ENCODE results near the gene WDR64. TPM values are rescaled to one million over a fixed set of nuclear protein-coding genes. Genes with fewer than 3 reads are reported as not detected.

WDR64 gene
- total RNA-seq, 1 experiment from 2014 or later = not detected

GRCh38 chr1:241779897-241780296 is 127.8 kb downstream of the WDR64 start:
- no peak for DNase-seq
- Histone ChIP-seq H3K4me3 (ENCODE audit: low read depth, low read length) (no peak overlapping the region), H3K4me1 (no peaks in the 10 kb centered on the region), H3K9me3 (no peaks in the 10 kb centered on the region), H3K36me3 (ENCODE audit: control insufficient read depth, insufficient read depth, low read length) (no peaks in the 10 kb centered on the region), H3K27me3 (replicated peaks; ENCODE audit: control insufficient read depth, insufficient read depth, low read length) (no peaks in the 10 kb centered on the region)
- Mint-ChIP-seq H3K36me3 (ENCODE audit: insufficient read depth, unreplicated experiment) (no peaks in the 10 kb centered on the region), H3K9me3 (ENCODE audit: unreplicated experiment) (peaks cover 10% of the 10 kb centered on the region), H3K27me3 (ENCODE audit: insufficient read depth, unreplicated experiment) (peaks cover 11% of the 10 kb centered on the region), H3K4me1 (ENCODE audit: low read depth, unreplicated experiment) (no peaks in the 10 kb centered on the region), H3K4me3 (ENCODE audit: unreplicated experiment) (no peak overlapping the region), H3K27ac (ENCODE audit: unreplicated experiment) (no peak overlapping the region)
- TF ChIP-seq CTCF (IDR thresholded peaks at IDR 0.05; ENCODE audit: insufficient read depth in 1 of 2, low read depth in 1 of 2, low read length in 1 of 2, severe bottlenecking in 1 of 2, unreplicated experiment in 1 of 2) = no peak
- ChIA-PET POLR2A (no interaction called here), CTCF (no interaction called here)
- intact Hi-C loops (cut with micrococcal nuclease; ENCODE audit: unreplicated experiment) = no loop called here
- BruUV-seq (replicated peaks) = no TSS peak

- BruUV-seq (replicated peaks) = no TSS peak
- H3K4me3 ChIP-seq (ENCODE audit: low read depth, low read length) = no peak overlapping the region
- Mint-ChIP-seq H3K27ac (ENCODE audit: unreplicated experiment) (no peak overlapping the region), H3K4me3 (ENCODE audit: unreplicated experiment) (no peak overlapping the region), H3K27me3 (ENCODE audit: insufficient read depth, unreplicated experiment) (peaks cover 11% of the 10 kb centered on the region), H3K4me1 (ENCODE audit: low read depth, unreplicated experiment) (no peaks in the 10 kb centered on the region), H3K36me3 (ENCODE audit: insufficient read depth, unreplicated experiment) (no peaks in the 10 kb centered on the region), H3K9me3 (ENCODE audit: unreplicated experiment) (peaks cover 10% of the 10 kb centered on the region)
- no peak for DNase-seq
- ChIA-PET POLR2A (no interaction called here), CTCF (no interaction called here)
- H3K4me1 ChIP-seq = no peaks in the 10 kb centered on the region
- no peak for TF ChIP-seq CTCF (IDR thresholded peaks at IDR 0.05; ENCODE audit: insufficient read depth in 1 of 2, low read depth in 1 of 2, low read length in 1 of 2, severe bottlenecking in 1 of 2, unreplicated experiment in 1 of 2)
- H3K27me3 ChIP-seq (replicated peaks; ENCODE audit: control insufficient read depth, insufficient read depth, low read length) = no peaks in the 10 kb centered on the region
- H3K36me3 ChIP-seq (ENCODE audit: control insufficient read depth, insufficient read depth, low read length) = no peaks in the 10 kb centered on the region
- H3K9me3 ChIP-seq = no peaks in the 10 kb centered on the region
- intact Hi-C loops (cut with micrococcal nuclease; ENCODE audit: unreplicated experiment) = no loop called here
These were observed 130.3 kb downstream of the WDR64 start for GRCh38 chr1:241782396-241782795.

- H3K4me3 Mint-ChIP-seq (ENCODE audit: unreplicated experiment) = no peak overlapping the region
These were observed 135.6 kb downstream of the WDR64 start for GRCh38 chr1:241787691-241788090.

More at GRCh38 chr1:241787691-241788090, 135.6 kb downstream of the WDR64 start:
- no peaks in the 10 kb centered on the region for H3K9me3 ChIP-seq
- no peaks in the 10 kb centered on the region for H3K27me3 ChIP-seq (replicated peaks; ENCODE audit: control insufficient read depth, insufficient read depth, low read length)
- no peaks in the 10 kb centered on the region for H3K4me1 ChIP-seq
- ChIA-PET CTCF (no interaction called here), POLR2A (no interaction called here)
- no peaks in the 10 kb centered on the region for H3K36me3 Mint-ChIP-seq (ENCODE audit: insufficient read depth, unreplicated experiment)
- no TSS peak for BruUV-seq (replicated peaks)
- no peak overlapping the region for H3K4me3 ChIP-seq (ENCODE audit: low read depth, low read length)
- no peaks in the 10 kb centered on the region for H3K36me3 ChIP-seq (ENCODE audit: control insufficient read depth, insufficient read depth, low read length)
- no peak for TF ChIP-seq CTCF (IDR thresholded peaks at IDR 0.05; ENCODE audit: insufficient read depth in 1 of 2, low read depth in 1 of 2, low read length in 1 of 2, severe bottlenecking in 1 of 2, unreplicated experiment in 1 of 2)
- no peaks in the 10 kb centered on the region for H3K9me3 Mint-ChIP-seq (ENCODE audit: unreplicated experiment)
- H3K4me1 Mint-ChIP-seq (ENCODE audit: low read depth, unreplicated experiment) = no peaks in the 10 kb centered on the region
- H3K27me3 Mint-ChIP-seq (ENCODE audit: insufficient read depth, unreplicated experiment) = peaks cover 8% of the 10 kb centered on the region
- DNase-seq = no peak
- H3K27ac Mint-ChIP-seq (ENCODE audit: unreplicated experiment) = no peak overlapping the region
- intact Hi-C loops (cut with micrococcal nuclease; ENCODE audit: unreplicated experiment) = no loop called here

Data from Caco-2 (cell line).